Measurements from ENCODE around the gene CHN1. TPM values are rescaled to one million over a fixed set of nuclear protein-coding genes. Genes with fewer than 3 reads are reported as not detected.

CHN1 gene
- total RNA-seq, 1 donor from 2014 or later, result 7.8 TPM

DNA sequence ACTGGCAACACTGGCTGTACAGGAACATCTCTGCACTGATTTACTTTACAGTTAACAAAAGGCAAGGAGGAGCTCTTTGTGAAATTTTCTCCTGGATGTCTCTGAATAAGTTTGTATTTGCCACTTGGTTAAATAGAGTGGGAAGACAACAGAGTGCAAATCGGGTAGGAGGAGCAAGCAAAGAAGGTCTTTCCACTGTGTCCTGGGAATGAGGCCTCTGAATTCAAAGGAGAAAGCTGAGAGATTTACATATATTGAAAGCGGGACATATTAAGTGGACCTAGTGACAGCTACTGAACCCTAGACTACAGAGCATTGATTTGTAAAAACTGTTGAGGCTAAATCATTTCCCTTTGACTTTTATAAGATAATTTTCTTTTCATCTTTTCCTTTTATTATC, 123.5 kb downstream of the CHN1 start:
- H3K36me3 ChIP-seq, result no peaks in the 10 kb centered on the region
- intact Hi-C loops (cut with DNase I), result no loop called here
- H3K9me3 ChIP-seq, result no peaks in the 10 kb centered on the region
- H3K27ac ChIP-seq, result no peak overlapping the region
- no peak overlapping the region for H3K4me3 ChIP-seq
- TF ChIP-seq, protein P1, sequence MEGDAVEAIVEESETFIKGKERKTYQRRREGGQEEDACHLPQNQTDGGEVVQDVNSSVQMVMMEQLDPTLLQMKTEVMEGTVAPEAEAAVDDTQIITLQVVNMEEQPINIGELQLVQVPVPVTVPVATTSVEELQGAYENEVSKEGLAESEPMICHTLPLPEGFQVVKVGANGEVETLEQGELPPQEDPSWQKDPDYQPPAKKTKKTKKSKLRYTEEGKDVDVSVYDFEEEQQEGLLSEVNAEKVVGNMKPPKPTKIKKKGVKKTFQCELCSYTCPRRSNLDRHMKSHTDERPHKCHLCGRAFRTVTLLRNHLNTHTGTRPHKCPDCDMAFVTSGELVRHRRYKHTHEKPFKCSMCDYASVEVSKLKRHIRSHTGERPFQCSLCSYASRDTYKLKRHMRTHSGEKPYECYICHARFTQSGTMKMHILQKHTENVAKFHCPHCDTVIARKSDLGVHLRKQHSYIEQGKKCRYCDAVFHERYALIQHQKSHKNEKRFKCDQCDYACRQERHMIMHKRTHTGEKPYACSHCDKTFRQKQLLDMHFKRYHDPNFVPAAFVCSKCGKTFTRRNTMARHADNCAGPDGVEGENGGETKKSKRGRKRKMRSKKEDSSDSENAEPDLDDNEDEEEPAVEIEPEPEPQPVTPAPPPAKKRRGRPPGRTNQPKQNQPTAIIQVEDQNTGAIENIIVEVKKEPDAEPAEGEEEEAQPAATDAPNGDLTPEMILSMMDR (IDR thresholded peaks at IDR 0.05), result no peak
- no peaks in the 10 kb centered on the region for H3K27me3 ChIP-seq
- H3K4me1 ChIP-seq, result no peaks in the 10 kb centered on the region
- DNase-seq (ENCODE audit: low spot score in 2 of 2), result no peak

DNA sequence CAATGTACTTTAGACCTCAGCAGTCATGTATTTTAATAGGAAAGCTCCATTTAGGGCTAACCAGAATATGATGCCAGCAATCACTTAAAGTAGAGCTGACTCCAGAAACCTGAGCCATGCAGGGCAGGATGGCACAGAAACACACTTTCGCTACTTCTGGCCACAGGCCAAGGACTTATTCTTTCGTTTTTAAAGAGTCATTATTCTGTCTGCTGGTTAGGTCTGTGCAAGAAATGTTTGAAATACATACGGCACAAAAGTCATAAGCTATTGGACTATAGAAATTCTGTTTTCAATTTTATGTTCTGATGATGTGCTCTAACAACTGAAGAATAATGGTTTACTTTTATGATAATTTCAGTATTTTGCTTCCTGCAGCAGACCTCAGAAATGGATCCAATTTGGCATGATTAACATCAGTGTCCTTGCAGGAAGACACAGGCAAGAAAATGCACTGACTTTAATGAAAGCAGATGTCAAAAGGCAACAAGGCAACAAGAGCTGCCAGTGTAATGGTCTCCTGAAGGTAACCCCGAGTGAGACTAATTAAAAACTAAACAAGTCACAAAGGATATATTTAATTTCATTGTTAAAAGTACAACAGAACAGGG, 126.5 kb downstream of the CHN1 start:
- DNase-seq (ENCODE audit: low spot score in 2 of 2), result no peak

DNA sequence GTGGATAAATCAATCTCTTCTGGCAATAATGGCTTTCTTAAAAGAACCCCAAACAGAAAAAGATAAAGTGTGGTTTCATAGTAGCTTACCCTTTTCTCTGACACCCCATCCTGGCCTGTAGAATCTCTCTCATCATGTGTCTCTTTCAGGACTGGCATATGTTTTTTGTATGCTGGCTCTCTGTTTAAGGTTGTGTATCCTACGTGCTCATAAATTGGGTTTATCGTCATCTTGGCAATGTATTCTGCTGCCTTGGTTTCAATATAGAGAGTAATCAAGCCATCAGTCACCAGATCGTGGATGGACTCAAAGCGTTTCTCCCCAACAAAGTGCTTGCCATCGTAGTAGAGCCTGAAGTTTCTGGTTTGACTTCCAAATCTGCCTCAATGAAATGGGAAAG, 127.4 kb downstream of the CHN1 start:
- Histone ChIP-seq H3K36me3 (no peaks in the 10 kb centered on the region), H3K9me3 (no peaks in the 10 kb centered on the region), H3K4me1 (no peaks in the 10 kb centered on the region), H3K27me3 (no peaks in the 10 kb centered on the region), H3K27ac (no peak overlapping the region), H3K4me3 (no peak overlapping the region)
- TF ChIP-seq, protein P1 (IDR thresholded peaks at IDR 0.05), result no peak
- no peak for DNase-seq (ENCODE audit: low spot score in 2 of 2)
- intact Hi-C loops (cut with DNase I), result no loop called here

More for the DNA sequence above, 126.5 kb downstream of the CHN1 start:
- Histone ChIP-seq H3K9me3 (no peaks in the 10 kb centered on the region), H3K27ac (no peak overlapping the region), H3K36me3 (no peaks in the 10 kb centered on the region), H3K27me3 (no peaks in the 10 kb centered on the region), H3K4me3 (peak overlapping the region; percentile 13 to 46), H3K4me1 (no peaks in the 10 kb centered on the region)
- intact Hi-C loops (cut with DNase I), result no loop called here
- TF ChIP-seq, protein P1 (IDR thresholded peaks at IDR 0.05), result no peak

DNA sequence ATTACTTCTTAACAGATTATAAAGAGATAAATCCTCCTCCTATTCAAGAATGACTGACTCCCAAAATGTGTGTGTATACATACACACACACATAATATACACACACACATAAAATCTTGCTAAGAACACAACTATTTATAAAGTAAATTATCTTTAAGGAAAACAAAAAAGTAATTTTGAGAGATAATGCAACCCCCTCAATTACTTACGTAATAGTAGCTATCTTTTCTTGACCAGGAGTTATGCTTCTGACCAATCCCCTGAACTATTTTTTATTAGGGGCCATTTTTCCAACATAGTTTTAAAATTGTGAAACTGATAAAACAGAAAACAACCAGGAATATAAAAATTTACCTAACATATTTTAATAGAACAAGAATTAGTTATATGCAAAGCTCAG, 127.9 kb downstream of the CHN1 start:
- TF ChIP-seq, protein P1 (IDR thresholded peaks at IDR 0.05), result no peak

DNA sequence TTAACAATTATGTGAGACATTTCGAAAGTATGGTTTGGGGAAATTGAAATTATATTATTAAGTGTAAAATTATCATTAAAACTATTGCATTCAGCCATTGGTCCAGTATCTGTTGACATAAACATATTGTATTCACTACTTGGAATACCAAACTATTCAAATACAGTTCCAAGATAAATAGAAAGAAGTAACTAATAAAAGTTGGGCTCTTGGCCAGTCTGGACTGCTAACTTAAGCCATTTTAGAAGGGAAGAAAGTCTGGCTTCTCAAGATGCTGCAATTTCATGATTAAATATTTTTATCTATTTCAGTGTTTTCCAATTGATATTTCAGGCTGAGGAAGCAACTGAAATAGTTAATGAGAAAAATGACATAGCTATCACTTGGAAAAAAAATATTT, 131.1 kb downstream of the CHN1 start:
- H3K4me1 ChIP-seq, result no peaks in the 10 kb centered on the region
- no peak overlapping the region for H3K27ac ChIP-seq
- TF ChIP-seq, protein P1 (IDR thresholded peaks at IDR 0.05), result no peak
- no peaks in the 10 kb centered on the region for H3K9me3 ChIP-seq
- H3K27me3 ChIP-seq, result no peaks in the 10 kb centered on the region
- H3K4me3 ChIP-seq, result no peak overlapping the region
- intact Hi-C loops (cut with DNase I), result no loop called here
- no peaks in the 10 kb centered on the region for H3K36me3 ChIP-seq
- DNase-seq (ENCODE audit: low spot score in 2 of 2), result no peak

More for the DNA sequence above, 127.9 kb downstream of the CHN1 start:
- intact Hi-C loops (cut with DNase I), result no loop called here
- Histone ChIP-seq H3K4me1 (no peaks in the 10 kb centered on the region), H3K36me3 (no peaks in the 10 kb centered on the region), H3K4me3 (no peak overlapping the region), H3K27me3 (no peaks in the 10 kb centered on the region), H3K27ac (no peak overlapping the region), H3K9me3 (no peaks in the 10 kb centered on the region)
- DNase-seq (ENCODE audit: low spot score in 2 of 2), result no peak

DNA sequence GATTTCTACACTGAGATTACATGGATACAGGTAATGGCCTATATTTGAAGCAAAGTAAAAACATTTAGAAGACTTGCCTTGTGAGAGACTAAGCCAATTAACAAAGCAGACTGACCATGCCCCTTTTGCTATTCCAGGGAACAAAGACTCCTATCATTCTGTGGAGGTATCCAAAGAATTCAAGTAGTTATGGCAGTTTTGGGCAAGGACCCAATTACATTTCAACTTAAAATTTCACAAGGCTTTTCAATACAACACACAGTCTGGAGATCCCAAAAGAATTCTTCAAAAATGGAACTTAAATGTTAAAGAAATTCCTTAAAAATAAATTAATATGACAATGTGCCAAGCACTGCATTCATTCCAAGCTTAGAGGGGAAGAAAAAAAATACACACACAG, 131.7 kb downstream of the CHN1 start:
- intact Hi-C loops (cut with DNase I), result no loop called here
- H3K27ac ChIP-seq, result no peak overlapping the region
- no peak overlapping the region for H3K4me3 ChIP-seq
- TF ChIP-seq, protein P1 (IDR thresholded peaks at IDR 0.05), result no peak
- no peaks in the 10 kb centered on the region for H3K9me3 ChIP-seq
- H3K4me1 ChIP-seq, result no peaks in the 10 kb centered on the region
- H3K27me3 ChIP-seq, result no peaks in the 10 kb centered on the region
- H3K36me3 ChIP-seq, result no peaks in the 10 kb centered on the region
- DNase-seq (ENCODE audit: low spot score in 2 of 2), result no peak

Data from ascending aorta (tissue), 2 donors.